Trophoblast cell (in vitro differentiated cells and primary cell): ENCODE results near the gene GLMN.
"Not testable (repeated sequence)": the region's sequence is repeated elsewhere in the genome, so short reads cannot be mapped to it uniquely, and the experiment has no call there.

Experiments
- DNase-seq, 2 donors: peaks; one replicate each; pipeline ENCODE4 v3.0.0-alpha.2; 2016
- H2AFZ ChIP-seq: 2 replicates; pipeline ENCODE4 v1.6.1; 2013; ENCODE audit warnings: low read length, moderate library complexity, mild to moderate bottlenecking; ENCODE audit not compliant: insufficient read depth, poor library complexity
- H2AK5ac ChIP-seq: 2 replicates; pipeline ENCODE4 v1.6.1; 2013; ENCODE audit warnings: mild to moderate bottlenecking, low read length
- H2BK120ac ChIP-seq: 2 replicates; pipeline ENCODE4 v1.6.1; 2013; ENCODE audit warnings: low read length, mild to moderate bottlenecking, moderate library complexity; ENCODE audit not compliant: insufficient read depth, poor library complexity
- H2BK12ac ChIP-seq: 2 replicates; pipeline ENCODE4 v1.6.1; 2013; ENCODE audit warnings: mild to moderate bottlenecking, low read length, moderate library complexity
- H2BK5ac ChIP-seq: 2 replicates; pipeline ENCODE4 v1.6.1; 2013; ENCODE audit warnings: low read length, low read depth, moderate library complexity, mild to moderate bottlenecking; ENCODE audit not compliant: poor library complexity
- H3K14ac ChIP-seq: 2 replicates; pipeline ENCODE4 v1.6.1; 2013; ENCODE audit warnings: mild to moderate bottlenecking, low read length
- H3K18ac ChIP-seq: 2 replicates; pipeline ENCODE4 v1.6.1; 2013; ENCODE audit warnings: mild to moderate bottlenecking, low read length
- H3K23ac ChIP-seq: 2 replicates; pipeline ENCODE4 v1.6.1; 2013; ENCODE audit warnings: low read length
- H3K27ac ChIP-seq: 2 replicates; pipeline ENCODE4 v1.5.1; 2013; ENCODE audit warnings: low read depth, mild to moderate bottlenecking, inconsistent platforms, low read length, moderate library complexity
- H3K27me3 ChIP-seq: 2 replicates; pipeline ENCODE4 v1.6.1; 2013; ENCODE audit warnings: inconsistent platforms, mild to moderate bottlenecking, low read length, moderate library complexity; ENCODE audit not compliant: insufficient read depth
- H3K36me3 ChIP-seq, 2 experiments: 1 replicate in 1 of 2; 2 replicates in 1 of 2; pipeline ENCODE4 v1.6.1; 2013; ENCODE audit warnings: low read length in 2 of 2, mild to moderate bottlenecking in 2 of 2, moderate library complexity in 1 of 2; ENCODE audit not compliant: insufficient read depth in 2 of 2, control insufficient read depth in 1 of 2
- H3K4ac ChIP-seq: 2 replicates; pipeline ENCODE4 v1.6.1; 2013; ENCODE audit warnings: low read depth, mild to moderate bottlenecking, low read length, moderate library complexity
- H3K4me1 ChIP-seq, 2 experiments: 1 replicate in 1 of 2; 2 replicates in 1 of 2; pipeline ENCODE4 v1.6.1; 2013; ENCODE audit warnings: low read length in 2 of 2, mild to moderate bottlenecking in 2 of 2, moderate library complexity in 1 of 2; ENCODE audit not compliant: insufficient read depth in 2 of 2, control insufficient read depth in 1 of 2
- H3K4me2 ChIP-seq: 2 replicates; pipeline ENCODE4 v1.6.1; 2013; ENCODE audit warnings: inconsistent platforms, mild to moderate bottlenecking, low read length, moderate library complexity
- H3K4me3 ChIP-seq: 2 replicates; pipeline ENCODE4 v1.5.1; 2013; ENCODE audit warnings: mild to moderate bottlenecking, low read depth, low read length, inconsistent platforms
- H3K79me1 ChIP-seq: one replicate; pipeline ENCODE4 v1.6.1; 2013; ENCODE audit warnings: low read length
- H3K79me2 ChIP-seq: 2 replicates; pipeline ENCODE4 v1.6.1; 2013; ENCODE audit warnings: low read length, mild to moderate bottlenecking; ENCODE audit not compliant: control insufficient read depth, insufficient read depth, poor library complexity
- H3K9ac ChIP-seq: 2 replicates; pipeline ENCODE4 v1.6.1; 2013; ENCODE audit warnings: mild to moderate bottlenecking, low read length
- H3K9me3 ChIP-seq: 2 replicates; pipeline ENCODE4 v1.6.1; 2013; ENCODE audit warnings: low read depth, mild to moderate bottlenecking, control low read depth, inconsistent platforms, low read length; ENCODE audit not compliant: insufficient read depth
- H4K12ac ChIP-seq: 2 replicates; pipeline ENCODE4 v1.6.1; 2013; ENCODE audit warnings: low read depth, mild to moderate bottlenecking, low read length, moderate library complexity
- H4K8ac ChIP-seq: 2 replicates; pipeline ENCODE4 v1.6.1; 2013; ENCODE audit warnings: low read depth, mild to moderate bottlenecking, low read length, moderate library complexity
- H4K91ac ChIP-seq: one replicate; pipeline ENCODE4 v1.6.1; 2013; ENCODE audit warnings: low read depth, mild to moderate bottlenecking, low read length, moderate library complexity
- WGBS: extraction: QIAGEN DNeasy Blood & Tissue Kit; methylation state at CpG from one replicate; pipeline ENCODE4 v1.1.7; 2013; ENCODE audit warnings: missing lambda C conversion rate; ENCODE audit not compliant: insufficient read length, insufficient coverage; ENCODE audit errors: extremely low coverage; 5-methylcytosine and 5-hydroxymethylcytosine counted together

Gene GLMN

DNA sequence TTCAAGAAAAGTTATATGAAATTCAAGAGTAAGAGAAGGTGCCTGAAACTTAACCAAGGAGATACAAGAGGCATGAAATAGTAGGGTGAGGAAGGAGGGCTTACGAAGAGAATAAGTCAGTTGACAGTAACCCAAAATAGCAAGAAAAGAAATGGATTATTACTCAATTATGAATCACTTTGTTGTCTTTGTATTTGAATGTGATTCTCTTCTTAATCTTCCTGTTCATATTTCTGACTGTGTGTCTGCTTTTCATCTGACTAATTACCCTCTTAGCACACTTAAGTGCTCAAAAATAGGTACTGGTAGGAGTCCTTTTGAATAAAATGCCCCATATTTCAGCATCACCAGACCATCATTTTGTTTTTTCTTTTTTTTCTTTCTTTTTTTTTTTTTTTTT lies 39.4 kb downstream of the GLMN start:
- Histone ChIP-seq H3K9me3 (no peaks in the 10 kb centered on the region), H3K9ac (no peak overlapping the region), H3K4me1 (no peaks in the 10 kb centered on the region), H3K4ac (no peak overlapping the region), H3K27ac (no peak overlapping the region), H2BK120ac (no peak overlapping the region), H3K36me3 (peaks cover 2 to 5% of the 10 kb centered on the region in 2 experiments), H2AK5ac (no peak overlapping the region), H3K27me3 (no peaks in the 10 kb centered on the region), H4K91ac (no peak overlapping the region), H2BK12ac (no peak overlapping the region), H3K23ac (no peak overlapping the region), H4K8ac (no peak overlapping the region), H2BK5ac (no peak overlapping the region), H3K79me1 (no peaks in the 10 kb centered on the region), H3K18ac (no peak overlapping the region), H2AFZ (no peak overlapping the region), H4K12ac (no peak overlapping the region), H3K4me3 (no peak overlapping the region), H3K79me2 (no peaks in the 10 kb centered on the region), H3K14ac (no peak overlapping the region), H3K4me2 (no peak overlapping the region)
- DNase-seq = no peak
- no CpG with 5 or more reads among the region's 1 CpG for WGBS

DNA sequence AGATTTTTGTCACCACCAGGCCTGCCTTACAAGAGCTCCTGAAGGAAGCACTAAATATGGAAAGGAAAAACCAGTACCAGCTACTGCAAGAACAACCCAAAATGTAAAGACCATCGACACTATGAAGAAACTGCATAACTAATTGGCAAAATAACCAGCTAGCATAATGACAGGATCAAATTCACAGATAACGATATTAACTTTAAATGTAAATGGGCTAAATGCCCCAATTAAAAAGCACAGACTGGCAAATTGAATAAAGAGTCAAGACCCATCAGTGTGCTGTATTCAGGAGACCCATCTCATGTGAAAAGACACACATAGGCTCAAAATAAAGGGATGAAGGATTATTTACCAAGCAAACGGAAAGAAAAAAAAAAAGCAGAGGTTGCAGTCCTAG lies 44.1 kb downstream of the GLMN start:
- not testable (repeated sequence) for H3K9ac ChIP-seq, H3K14ac ChIP-seq, H4K8ac ChIP-seq, H2BK5ac ChIP-seq, H2AK5ac ChIP-seq, H3K4me2 ChIP-seq, H3K36me3 ChIP-seq, H2BK120ac ChIP-seq, H3K4me1 ChIP-seq, H3K9me3 ChIP-seq, H2AFZ ChIP-seq, H3K79me2 ChIP-seq, H3K4me3 ChIP-seq, H3K23ac ChIP-seq, H3K79me1 ChIP-seq, H3K4ac ChIP-seq, H3K27me3 ChIP-seq, H3K18ac ChIP-seq, H4K12ac ChIP-seq, H3K27ac ChIP-seq, H4K91ac ChIP-seq, H2BK12ac ChIP-seq, DNase-seq
- no CpG with 5 or more reads among the region's 3 CpGs for WGBS

DNA sequence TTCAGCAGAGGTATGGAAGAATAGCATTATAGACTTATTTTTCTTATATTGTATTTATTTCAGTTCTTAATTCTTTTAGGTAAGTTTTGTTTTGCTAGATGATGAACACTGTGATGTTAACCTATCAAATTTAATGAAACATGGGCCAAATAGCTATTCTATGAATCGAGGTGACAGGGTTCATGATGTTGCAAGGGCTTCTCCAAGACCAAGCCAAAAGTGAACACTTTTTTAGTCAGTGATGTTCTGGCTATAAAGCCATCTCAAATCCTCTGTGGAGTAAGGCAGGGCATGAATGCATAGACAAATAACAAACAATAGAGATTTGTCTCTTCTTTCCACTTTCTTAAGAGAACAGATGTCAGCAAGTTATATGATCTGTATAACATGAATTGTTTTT lies 54.4 kb downstream of the GLMN start:
- no peak overlapping the region for H4K8ac ChIP-seq
- no peak overlapping the region for H3K9ac ChIP-seq
- no peak overlapping the region for H4K12ac ChIP-seq
- no peak overlapping the region for H3K18ac ChIP-seq
- no peak overlapping the region for H3K4me3 ChIP-seq
- no peak overlapping the region for H3K4me2 ChIP-seq
- H2BK120ac ChIP-seq = no peak overlapping the region
- no peak overlapping the region for H2AFZ ChIP-seq
- H3K79me1 ChIP-seq = no peaks in the 10 kb centered on the region
- H3K27ac ChIP-seq = no peak overlapping the region
- no peak overlapping the region for H3K23ac ChIP-seq
- no peaks in the 10 kb centered on the region for H3K9me3 ChIP-seq
- H2AK5ac ChIP-seq = no peak overlapping the region
- H2BK12ac ChIP-seq = no peak overlapping the region
- WGBS = no CpG with 5 or more reads among the region's 1 CpG
- no peaks in the 10 kb centered on the region for H3K79me2 ChIP-seq
- no peak overlapping the region for H2BK5ac ChIP-seq
- H3K4ac ChIP-seq = no peak overlapping the region
- no peak for DNase-seq
- no peak overlapping the region for H3K14ac ChIP-seq
- no peak overlapping the region for H4K91ac ChIP-seq
- peaks cover 2 to 3% of the 10 kb centered on the region in 2 experiments for H3K36me3 ChIP-seq
- no peaks in the 10 kb centered on the region for H3K27me3 ChIP-seq
- H3K4me1 ChIP-seq = no peaks in the 10 kb centered on the region

DNA sequence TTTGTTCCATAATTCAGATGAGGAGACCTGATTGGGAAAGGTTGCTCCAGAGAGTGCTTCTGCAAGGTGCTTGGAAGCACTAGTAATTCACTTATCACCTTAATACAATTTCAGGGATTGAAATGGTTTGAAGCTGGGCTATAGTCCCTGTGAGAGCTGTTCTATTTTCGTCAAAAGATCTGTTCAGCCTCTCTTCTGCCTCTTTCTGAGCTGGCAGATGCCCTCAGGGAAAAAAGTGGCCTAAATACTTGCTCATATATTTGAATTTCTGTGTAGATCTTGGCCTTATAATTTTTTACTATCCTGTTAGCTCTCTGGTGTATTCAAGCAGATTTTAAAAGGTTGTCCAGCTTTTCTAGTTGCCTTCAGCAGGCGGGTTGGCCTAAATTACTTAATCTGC lies 58.8 kb downstream of the GLMN start:
- H3K14ac ChIP-seq = no peak overlapping the region
- H2AK5ac ChIP-seq = no peak overlapping the region
- WGBS = no CpG with 5 or more reads among the region's 2 CpGs
- no peak overlapping the region for H4K12ac ChIP-seq
- DNase-seq = no peak
- H3K23ac ChIP-seq = no peak overlapping the region
- no peaks in the 10 kb centered on the region for H3K36me3 ChIP-seq
- no peak overlapping the region for H3K27ac ChIP-seq
- no peak overlapping the region for H3K4me3 ChIP-seq
- H3K27me3 ChIP-seq = no peaks in the 10 kb centered on the region
- H3K18ac ChIP-seq = no peak overlapping the region
- H3K79me2 ChIP-seq = no peaks in the 10 kb centered on the region
- no peaks in the 10 kb centered on the region for H3K79me1 ChIP-seq
- H2BK120ac ChIP-seq = no peak overlapping the region
- H2BK12ac ChIP-seq = no peak overlapping the region
- no peak overlapping the region for H2BK5ac ChIP-seq
- no peaks in the 10 kb centered on the region for H3K9me3 ChIP-seq
- H4K8ac ChIP-seq = no peak overlapping the region
- H3K4me1 ChIP-seq = no peaks in the 10 kb centered on the region
- no peak overlapping the region for H3K4ac ChIP-seq
- H4K91ac ChIP-seq = no peak overlapping the region
- no peak overlapping the region for H2AFZ ChIP-seq
- H3K9ac ChIP-seq = no peak overlapping the region
- no peak overlapping the region for H3K4me2 ChIP-seq
